ENCODE results near the gene KRT6B. TPM values are rescaled to one million over a fixed set of nuclear protein-coding genes. Genes with fewer than 3 reads are reported as not detected.

The KRT6B gene
- polyA plus RNA-seq, 1 donor from 2014 or later = not detected

- no peaks in the 10 kb centered on the region for H3K9me3 ChIP-seq (ENCODE audit: low read length)
- no peaks in the 10 kb centered on the region for H3K27me3 ChIP-seq (ENCODE audit: insufficient read depth, low read depth, low read length)
- no peak overlapping the region for H3K27ac ChIP-seq (ENCODE audit: low read length)
- no peaks in the 10 kb centered on the region for H3K9me2 ChIP-seq (ENCODE audit: insufficient read depth, low read length)
- TF ChIP-seq MXI1 (conservative IDR thresholded peaks at IDR 0.05; ENCODE audit: poor library complexity, severe bottlenecking) = no peak
- TF ChIP-seq POLR2AphosphoS5 (IDR thresholded peaks at IDR 0.05) = no peak
- no peak for TF ChIP-seq CTCF (IDR thresholded peaks at IDR 0.05; ENCODE audit: poor library complexity, severe bottlenecking)
- TF ChIP-seq EP300 (conservative IDR thresholded peaks at IDR 0.05; ENCODE audit: poor library complexity, severe bottlenecking) = no peak
- TF ChIP-seq EZH2 (IDR thresholded peaks at IDR 0.05; ENCODE audit: borderline replicate concordance, insufficient read depth, low read length, poor library complexity, severe bottlenecking) = no peak
- TF ChIP-seq RAD21 (conservative IDR thresholded peaks at IDR 0.05) = no peak
- TF ChIP-seq SMC3 (conservative IDR thresholded peaks at IDR 0.05; ENCODE audit: poor library complexity) = no peak
- no peak for TF ChIP-seq TAF1 (IDR thresholded peaks at IDR 0.05; ENCODE audit: low read depth)
- no peak for TF ChIP-seq REST (IDR thresholded peaks at IDR 0.05; ENCODE audit: borderline replicate concordance)
- H3K79me2 ChIP-seq (replicated peaks; ENCODE audit: insufficient read depth, low read length) = no peaks in the 10 kb centered on the region
- no peak overlapping the region for H2AFZ ChIP-seq (ENCODE audit: low read depth, low read length)
- H3F3A ChIP-seq (ENCODE audit: insufficient read depth, low read length, poor library complexity, severe bottlenecking) = no peaks in the 10 kb centered on the region
- no peaks in the 10 kb centered on the region for H3K36me3 ChIP-seq (ENCODE audit: insufficient read depth, low read length)
- H3K4me3 ChIP-seq (ENCODE audit: low read length) = no peak overlapping the region
- no peaks in the 10 kb centered on the region for H4K20me1 ChIP-seq (ENCODE audit: insufficient read depth)
- H3K9ac ChIP-seq (ENCODE audit: low read length) = no peak overlapping the region
- no peak overlapping the region for H3K4me2 ChIP-seq (ENCODE audit: low read length)
These were observed 48.9 kb downstream of the KRT6B start for GRCh38 chr12:52402873-52403540.

GRCh38 chr12:52402377-52402776 lies 49.6 kb downstream of the KRT6B start:
- Histone ChIP-seq H3K27ac (ENCODE audit: low read length) (no peak overlapping the region), H4K20me1 (ENCODE audit: insufficient read depth) (no peaks in the 10 kb centered on the region), H3K27me3 (ENCODE audit: insufficient read depth, low read depth, low read length) (no peaks in the 10 kb centered on the region), H2AFZ (ENCODE audit: low read depth, low read length) (no peak overlapping the region), H3K4me2 (ENCODE audit: low read length) (no peak overlapping the region), H3K79me2 (replicated peaks; ENCODE audit: insufficient read depth, low read length) (no peaks in the 10 kb centered on the region), H3K36me3 (ENCODE audit: insufficient read depth, low read length) (no peaks in the 10 kb centered on the region), H3K9me3 (ENCODE audit: low read length) (no peaks in the 10 kb centered on the region), H3K4me3 (ENCODE audit: low read length) (no peak overlapping the region), H3K9ac (ENCODE audit: low read length) (no peak overlapping the region), H3F3A (ENCODE audit: insufficient read depth, low read length, poor library complexity, severe bottlenecking) (no peaks in the 10 kb centered on the region), H3K9me2 (ENCODE audit: insufficient read depth, low read length) (no peaks in the 10 kb centered on the region)
- TF ChIP-seq EZH2 (IDR thresholded peaks at IDR 0.05; ENCODE audit: borderline replicate concordance, insufficient read depth, low read length, poor library complexity, severe bottlenecking) = no peak
- TF ChIP-seq TAF1 (IDR thresholded peaks at IDR 0.05; ENCODE audit: low read depth) = no peak
- TF ChIP-seq RAD21 (conservative IDR thresholded peaks at IDR 0.05) = no peak
- no peak for TF ChIP-seq POLR2AphosphoS5 (IDR thresholded peaks at IDR 0.05)
- no peak for TF ChIP-seq MXI1 (conservative IDR thresholded peaks at IDR 0.05; ENCODE audit: poor library complexity, severe bottlenecking)
- no peak for TF ChIP-seq REST (IDR thresholded peaks at IDR 0.05; ENCODE audit: borderline replicate concordance)
- no peak for TF ChIP-seq SMC3 (conservative IDR thresholded peaks at IDR 0.05; ENCODE audit: poor library complexity)
- TF ChIP-seq CTCF (IDR thresholded peaks at IDR 0.05; ENCODE audit: poor library complexity, severe bottlenecking) = no peak
- TF ChIP-seq EP300 (conservative IDR thresholded peaks at IDR 0.05; ENCODE audit: poor library complexity, severe bottlenecking) = no peak
